ENCODE results near the gene RPL35. TPM values are rescaled to one million over a fixed set of nuclear protein-coding genes. Genes with fewer than 3 reads are reported as not detected.

The RPL35 gene
- total and polyA plus RNA-seq, 2 of the 8 experiments (the other 6 are each of a cell fraction or from before 2014, with no cell fraction given) = 1,831 to 2,448 TPM

GRCh38 chr9:124834591-124834990, 27.2 kb downstream of the RPL35 start:
- Histone ChIP-seq H2BK5ac (ENCODE audit: low read depth, low read length) (no peak overlapping the region), H2AK5ac (ENCODE audit: low read depth, low read length) (no peak overlapping the region), H2BK15ac (ENCODE audit: low read length) (no peak overlapping the region), H3K36me3 (ENCODE audit: control insufficient read depth in 2 of 4, insufficient read depth in 4 of 4, low read length in 3 of 4) (no peaks in the 10 kb centered on the region), H3K27ac (ENCODE audit: low read depth, low read length) (no peak overlapping the region), H3K14ac (ENCODE audit: insufficient read length) (no peak overlapping the region), H2BK120ac (replicated peaks; ENCODE audit: low read depth, low read length) (no peak overlapping the region), H3K4ac (replicated peaks; ENCODE audit: insufficient read length, low read depth, low read length) (no peak overlapping the region), H3K23ac (ENCODE audit: insufficient read length) (no peak overlapping the region), H2BK12ac (ENCODE audit: low read depth, low read length) (no peak overlapping the region), H3K9ac (replicated peaks in 1 of 4; ENCODE audit: extremely low read depth in 1 of 4, low read depth in 3 of 4, low read length in 3 of 4) (no peak overlapping the region), H3K4me3 (ENCODE audit: extremely low read depth in 1 of 4, insufficient read depth in 2 of 4, low read depth in 3 of 4, low read length in 4 of 4) (no peak overlapping the region), H2AFZ (ENCODE audit: low read length) (no peak overlapping the region), H3K9me3 (ENCODE audit: insufficient read depth in 2 of 2, low read depth in 1 of 2, low read length in 1 of 2) (no peaks in the 10 kb centered on the region), H3K27me3 (replicated peaks in 1 of 4; ENCODE audit: control insufficient read depth in 3 of 4, extremely low read depth in 1 of 4, insufficient read depth in 3 of 4, low read length in 3 of 4) (no peaks in the 10 kb centered on the region), H4K5ac (ENCODE audit: insufficient read length, low read depth, low read length) (no peak overlapping the region), H3K56ac (replicated peaks; ENCODE audit: insufficient read length, low read depth, low read length) (no peak overlapping the region), H3K4me1 (replicated peaks in 1 of 4; ENCODE audit: control insufficient read depth in 3 of 4, insufficient read depth in 4 of 4, low read length in 3 of 4) (peaks cover 0 to 4% (median 0%) of the 10 kb centered on the region in 4 experiments; a peak in 2 of 7 replicates), H2BK20ac (ENCODE audit: low read length) (no peak overlapping the region), H3K4me2 (ENCODE audit: insufficient read depth in 1 of 2, low read depth in 2 of 2, low read length in 2 of 2) (no peak overlapping the region), H3K18ac (ENCODE audit: extremely low read depth, low read length) (no peak overlapping the region), H4K91ac (replicated peaks; ENCODE audit: insufficient read length, low read length) (no peak overlapping the region), H4K8ac (ENCODE audit: extremely low read depth, insufficient read depth, low read length) (no peak overlapping the region), H4K20me1 (replicated peaks in 1 of 2; ENCODE audit: control insufficient read depth in 1 of 2, insufficient read depth in 2 of 2, low read length in 2 of 2) (no peaks in the 10 kb centered on the region), H3K79me2 (ENCODE audit: control insufficient read depth in 1 of 2, insufficient read depth in 2 of 2, low read length in 2 of 2) (no peaks in the 10 kb centered on the region), H3K79me1 (ENCODE audit: low read depth, low read length) (no peaks in the 10 kb centered on the region), H3K23me2 (ENCODE audit: low read depth, low read length) (no peaks in the 10 kb centered on the region)
- FAIRE-seq = no peak
- TF ChIP-seq, protein P1, sequence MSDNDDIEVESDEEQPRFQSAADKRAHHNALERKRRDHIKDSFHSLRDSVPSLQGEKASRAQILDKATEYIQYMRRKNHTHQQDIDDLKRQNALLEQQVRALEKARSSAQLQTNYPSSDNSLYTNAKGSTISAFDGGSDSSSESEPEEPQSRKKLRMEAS (IDR thresholded peaks at IDR 0.05) = no peak
- TF ChIP-seq CHD1 (IDR thresholded peaks at IDR 0.05; ENCODE audit: low read depth, low read length) (no peak), NANOG (IDR thresholded peaks at IDR 0.05; ENCODE audit: insufficient read depth, low read depth, low read length, poor library complexity, severe bottlenecking) (no peak), JUN (IDR thresholded peaks at IDR 0.05; ENCODE audit: low read depth, low read length) (no peak), POU5F1 (IDR thresholded peaks at IDR 0.05; ENCODE audit: low read depth, low read length) (no peak), CREB1 (IDR thresholded peaks at IDR 0.05) (no peak), BRCA1 (IDR thresholded peaks at IDR 0.05; ENCODE audit: low read depth, low read length) (no peak), MAFK (IDR thresholded peaks at IDR 0.05; ENCODE audit: low read depth, low read length) (no peak), BACH1 (IDR thresholded peaks at IDR 0.05; ENCODE audit: low read length) (no peak), RBBP5 (IDR thresholded peaks at IDR 0.05; ENCODE audit: borderline replicate concordance, low read depth, low read length) (no peak), POLR2AphosphoS5 (IDR thresholded peaks at IDR 0.05; ENCODE audit: low read depth, low read length) (no peak)
- TF ChIP-seq, protein P2, sequence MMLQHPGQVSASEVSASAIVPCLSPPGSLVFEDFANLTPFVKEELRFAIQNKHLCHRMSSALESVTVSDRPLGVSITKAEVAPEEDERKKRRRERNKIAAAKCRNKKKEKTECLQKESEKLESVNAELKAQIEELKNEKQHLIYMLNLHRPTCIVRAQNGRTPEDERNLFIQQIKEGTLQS (IDR thresholded peaks at IDR 0.05; ENCODE audit: insufficient read depth, low read depth, low read length) = no peak
- POLR2A ChIA-PET (ENCODE audit: partially characterized antibody) = interaction anchor here (1.0 to 2.5 kb wide), 2 partner anchors 18 to 27 kb away, joined by 4 to 8 read pairs; partner anchors contain the start of genes ARPC5L and RPL35
- CTCF ChIA-PET (ENCODE audit: partially characterized antibody) = interaction anchor here (0.7 to 65.2 kb wide), 10 partner anchors 13 to 217 kb away, joined by 3 to 1529 read pairs (median 4); partner anchors contain the start of genes ARPC5L, NR6A1, OLFML2A and RPL35
- DNase-seq (ENCODE audit: low read depth in 1 of 2, low spot score in 2 of 2) = no peak
- 81% methylated on average over 7 of the region's 7 CpGs; no CpG with 5 or more reads in 1 of the 2 experiments for WGBS, 2 experiments (ENCODE audit: extremely low coverage in 1 of 2, insufficient coverage in 1 of 2, insufficient read length in 1 of 2, insufficient replicate concordance in 2 of 2, low coverage in 1 of 2, low lambda C conversion rate in 2 of 2, missing lambda C conversion rate in 1 of 2)
